Mucosa of gallbladder (tissue), 1 donor: ENCODE measurements around the gene CFH. TPM values are rescaled to one million over a fixed set of nuclear protein-coding genes. Genes with fewer than 3 reads are reported as not detected.
A peak's percentile ranks its signal among the peaks of the same experiment; 100 is the strongest.
"Not testable (repeated sequence)": the region's sequence is repeated elsewhere in the genome, so short reads cannot be mapped to it uniquely, and the experiment has no call there.

Experiments used
- DNase-seq: peaks from one replicate; pipeline ENCODE4 v3.0.0-alpha.2; 2020; ENCODE audit warnings: low spot score
- total RNA-seq: library from RNA; stranded (reverse); gene quantifications from one replicate; pipeline ENCODE4 v1.2.1, GENCODE V29; 2021
- donor health status: DM: no; HTN: no; CAD: no.

Gene CFH
- total RNA-seq, result 151 TPM

- peak; percentile 25 for DNase-seq
Measured at GRCh38 chr1:196651637-196652215, at the start of gene CFH. Gene CFH, plus strand, starts transcription at chr1:196652043. Its CDS starts 75 bp downstream, at chr1:196652118.

GRCh38 chr1:196603651-196604050, 48.2 kb upstream of the CFH start:
- no peak for DNase-seq

- no peak for DNase-seq
Measured at GRCh38 chr1:196607981-196608380, 43.9 kb upstream of the CFH start.

GRCh38 chr1:196608390-196609369, 43.2 kb upstream of the CFH start, which contains the start of gene KCNT2:
Gene KCNT2, minus strand, starts transcription at chr1:196608440. Its CDS starts 131 bp downstream, at chr1:196608309.
- DNase-seq, result peak; percentile 61

GRCh38 chr1:196609370-196609737, 42.5 kb upstream of the CFH start:
- no peak for DNase-seq

GRCh38 chr1:196611873-196612272, 40.0 kb upstream of the CFH start:
- DNase-seq, result no peak

- no peak for DNase-seq
Measured at GRCh38 chr1:196619721-196620120, 32.1 kb upstream of the CFH start.

GRCh38 chr1:196623079-196623478, 28.8 kb upstream of the CFH start:
- DNase-seq, result no peak

- no peak for DNase-seq
Measured at GRCh38 chr1:196628838-196629237, 23.0 kb upstream of the CFH start.

- DNase-seq, result no peak
Measured at GRCh38 chr1:196637606-196638005, 14.2 kb upstream of the CFH start.

- no peak for DNase-seq
Measured at GRCh38 chr1:196638466-196638865, 13.4 kb upstream of the CFH start.

GRCh38 chr1:196639291-196639690, 12.6 kb upstream of the CFH start:
- not testable (repeated sequence) for DNase-seq

- DNase-seq, result no peak
Measured at GRCh38 chr1:196640976-196641375, 10.9 kb upstream of the CFH start.

- DNase-seq, result no peak
Measured at GRCh38 chr1:196649990-196650389, 1.9 kb upstream of the CFH start.

- no peak for DNase-seq
Measured at GRCh38 chr1:196650403-196650802, 1.4 kb upstream of the CFH start.

GRCh38 chr1:196651079-196651478, 764 bp upstream of the CFH start:
- no peak for DNase-seq

GRCh38 chr1:196654271-196654670, 2.4 kb downstream of the CFH start:
- DNase-seq, result no peak

- no peak for DNase-seq
Measured at GRCh38 chr1:196655071-196655470, 3.2 kb downstream of the CFH start.

GRCh38 chr1:196655494-196655893, 3.7 kb downstream of the CFH start:
- DNase-seq, result no peak

GRCh38 chr1:196659471-196659870, 7.6 kb downstream of the CFH start:
- no peak for DNase-seq

- DNase-seq, result no peak
Measured at GRCh38 chr1:196660272-196660671, 8.4 kb downstream of the CFH start.

GRCh38 chr1:196660852-196661251, 9.0 kb downstream of the CFH start:
- DNase-seq, result no peak

- DNase-seq, result no peak
Measured at GRCh38 chr1:196661345-196661744, 9.5 kb downstream of the CFH start.
